ENCODE results near the gene PEX7. TPM values are rescaled to one million over a fixed set of nuclear protein-coding genes. Genes with fewer than 3 reads are reported as not detected.

The PEX7 gene
- total and polyA plus RNA-seq, 2 of the 8 experiments (the other 6 are each of a cell fraction or from before 2014, with no cell fraction given): 6.4 to 11.0 TPM

- no peak for TF ChIP-seq PHF8 (conservative IDR thresholded peaks at IDR 0.05; ENCODE audit: low read depth, low read length)
Measured at GRCh38 chr6:136930528-136930927, 108.1 kb downstream of the PEX7 start (continued).

Measured in H1 (cell line).